GM19463 (cell line): Measurements from ENCODE around the gene WDFY4.

ENCODE experiments used
- ATAC-seq: cut with Tn5 transposase; IDR thresholded peaks from one replicate; pipeline ENCODE4 v1.9.1; 2021; ENCODE audit warnings: mild to moderate bottlenecking, moderate library complexity; ENCODE audit not compliant: unreplicated experiment

The WDFY4 gene

DNA sequence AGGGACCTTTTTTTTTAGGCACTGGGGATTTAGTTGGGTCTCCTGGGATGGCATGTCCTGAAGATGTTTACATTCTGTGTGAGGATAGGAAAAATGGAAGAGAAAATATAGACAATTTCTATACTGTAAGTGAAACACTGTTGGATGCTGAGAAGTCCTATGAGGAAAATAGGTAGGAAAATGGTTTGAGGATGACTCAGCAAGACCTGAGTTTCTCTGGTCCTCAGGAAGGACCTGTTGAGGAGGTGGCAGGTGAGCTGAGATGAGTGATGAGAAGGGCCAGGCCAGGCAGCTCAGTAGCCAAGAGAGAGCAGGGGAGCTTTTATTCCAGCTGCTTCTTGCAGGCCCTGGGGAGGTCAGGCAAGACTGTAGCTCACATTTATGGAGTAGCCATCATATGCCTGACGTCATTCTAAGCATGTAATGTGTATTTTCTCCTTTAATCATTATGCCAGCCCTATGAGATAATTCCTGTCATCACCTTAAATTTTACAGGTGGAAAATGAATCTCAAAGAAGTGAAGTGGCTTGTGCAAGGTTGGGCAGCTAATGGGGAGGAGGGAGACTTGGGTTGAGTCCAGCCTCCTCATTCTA, 274.0 kb downstream of the WDFY4 start:
- no peak for ATAC-seq

DNA sequence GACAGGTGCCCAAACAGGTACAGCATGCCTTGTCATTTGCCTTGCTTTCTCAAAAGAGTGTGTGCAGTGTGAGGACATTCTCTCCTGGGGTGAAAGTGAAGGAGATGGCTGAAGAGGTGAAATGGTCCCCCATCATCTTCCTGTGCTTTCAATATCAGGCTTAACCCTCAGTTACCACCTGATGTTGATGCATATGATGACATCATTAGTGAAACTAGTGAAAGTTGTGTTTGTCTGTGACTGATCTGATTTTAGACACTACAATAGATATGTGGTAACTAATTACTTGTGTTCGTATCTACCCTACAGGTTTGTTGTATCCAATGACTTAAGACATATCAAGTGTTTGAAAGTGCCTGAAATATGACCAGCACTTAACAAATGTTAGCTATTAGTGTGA, 279.4 kb downstream of the WDFY4 start:
- no peak for ATAC-seq

DNA sequence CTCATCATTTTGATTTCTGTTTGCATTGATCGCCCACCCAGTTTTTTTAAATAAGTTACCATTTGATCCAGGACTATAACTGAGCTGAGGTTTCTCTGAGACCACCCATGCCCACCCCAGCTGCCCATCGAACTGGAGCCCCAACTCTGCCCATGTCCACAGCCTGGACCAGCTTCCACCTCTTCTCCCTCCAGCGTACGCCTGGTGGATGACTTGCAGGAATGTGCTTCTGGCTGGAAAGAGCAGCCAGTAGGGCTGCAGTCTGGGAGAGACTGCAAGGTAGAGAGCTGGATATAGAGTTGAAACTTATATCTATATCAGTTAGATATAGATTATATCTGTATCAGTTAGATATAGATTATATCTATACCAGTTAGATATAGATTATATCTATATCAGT, 280.8 kb downstream of the WDFY4 start:
- ATAC-seq: no peak

DNA sequence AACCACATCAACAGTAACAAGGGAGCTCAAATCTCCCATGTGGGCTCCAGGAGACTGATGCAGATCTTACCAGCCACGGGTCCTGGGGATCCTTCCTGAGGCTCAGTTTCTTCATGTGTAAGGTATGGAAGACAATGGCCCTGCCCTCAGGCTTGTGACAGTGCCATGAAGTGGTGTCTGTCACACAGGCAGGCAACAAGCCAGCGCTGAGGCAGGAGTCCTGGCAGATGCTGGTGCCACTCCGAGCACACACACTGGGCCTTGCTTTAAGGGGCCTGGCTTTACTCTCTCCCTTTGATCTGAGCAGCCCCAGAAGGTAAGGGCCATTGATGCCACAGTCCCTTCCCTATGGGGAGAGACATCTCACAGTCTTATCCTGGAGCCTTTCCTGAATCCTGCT, 283.4 kb downstream of the WDFY4 start:
- ATAC-seq: no peak

DNA sequence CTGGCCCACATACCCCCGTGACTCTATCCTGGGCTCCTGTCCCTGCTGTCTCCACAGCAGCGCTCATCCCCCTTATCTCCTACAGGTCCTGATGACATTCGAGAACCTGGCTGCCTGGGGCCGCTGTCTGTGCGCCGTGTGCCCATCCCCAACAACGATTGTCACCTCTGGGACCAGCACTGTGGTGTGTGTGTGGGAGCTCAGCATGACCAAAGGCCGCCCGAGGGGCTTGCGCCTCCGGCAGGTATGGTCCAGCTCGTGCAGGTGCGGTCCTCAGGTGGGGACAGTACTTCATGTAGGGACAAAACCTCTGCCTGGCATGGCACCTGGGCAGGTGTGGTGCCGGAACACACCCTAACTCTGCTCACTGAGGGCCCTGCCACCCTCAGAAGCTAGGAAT, 285.4 kb downstream of the WDFY4 start:
- ATAC-seq: no peak

DNA sequence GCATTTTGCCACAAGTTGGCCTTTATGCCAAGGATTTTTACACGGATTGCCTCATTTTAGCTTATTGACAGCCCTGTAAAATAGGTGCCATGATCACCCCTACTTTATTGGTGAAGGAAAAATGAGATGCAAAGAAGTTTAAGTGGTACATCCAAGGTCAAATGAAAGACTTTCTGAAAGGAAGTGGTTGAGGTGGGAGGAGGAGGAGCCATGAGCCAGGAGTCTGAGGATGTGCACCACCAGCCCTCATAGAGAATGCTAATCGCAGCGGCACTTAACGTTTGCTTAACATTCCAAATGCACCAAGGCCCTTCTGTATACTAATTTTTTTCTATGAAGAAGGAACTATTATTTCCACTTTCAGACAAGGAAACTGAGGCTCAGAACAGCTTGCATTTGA, 286.0 kb downstream of the WDFY4 start:
- no peak for ATAC-seq

DNA sequence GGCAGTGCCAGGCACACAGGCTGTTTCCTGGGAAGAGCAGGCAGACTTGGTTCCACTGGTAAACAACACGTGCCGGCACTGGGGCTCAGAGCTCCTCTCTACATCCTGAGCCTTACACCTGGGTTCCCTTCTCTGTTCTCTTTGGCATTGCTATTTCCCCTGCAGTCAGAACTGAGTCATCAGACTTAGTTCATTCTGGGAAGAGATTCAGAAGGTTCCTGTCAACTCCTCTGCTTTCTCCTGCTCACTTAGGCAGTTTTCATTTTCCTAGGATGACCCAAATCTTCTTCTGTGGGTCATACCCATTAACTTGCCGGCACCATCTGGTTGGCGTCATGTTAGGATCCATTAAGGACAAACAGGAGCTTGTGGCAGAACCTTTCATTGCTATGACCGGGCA, 288.4 kb downstream of the WDFY4 start:
- ATAC-seq: no peak

DNA sequence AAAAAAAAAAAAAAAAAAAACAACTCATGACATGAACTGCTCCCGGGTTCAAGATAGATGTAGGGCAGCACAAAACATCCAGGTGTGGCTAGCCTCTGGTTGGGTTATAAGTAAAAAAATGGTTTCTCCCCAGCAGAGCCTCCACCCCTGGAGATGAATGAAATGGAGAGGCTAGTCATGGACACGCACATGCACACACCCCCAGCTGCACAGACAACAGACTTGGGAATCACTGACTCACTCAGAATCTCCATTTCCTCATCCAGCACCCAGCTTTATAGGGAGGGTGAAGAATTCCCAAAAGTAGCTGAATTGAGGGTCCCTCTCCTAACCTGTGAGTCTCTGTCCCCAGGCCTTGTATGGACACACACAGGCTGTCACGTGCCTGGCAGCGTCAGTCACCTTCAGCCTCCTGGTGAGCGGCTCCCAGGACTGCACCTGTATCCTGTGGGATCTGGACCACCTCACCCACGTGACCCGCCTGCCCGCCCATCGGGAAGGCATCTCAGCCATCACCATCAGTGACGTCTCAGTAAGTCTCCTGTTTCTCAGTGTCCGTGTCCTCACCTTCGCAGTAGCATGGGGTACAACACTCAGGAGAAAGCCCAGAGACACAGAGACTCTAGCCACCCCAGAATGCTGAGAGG, 290.0 kb downstream of the WDFY4 start:
- no peak for ATAC-seq

DNA sequence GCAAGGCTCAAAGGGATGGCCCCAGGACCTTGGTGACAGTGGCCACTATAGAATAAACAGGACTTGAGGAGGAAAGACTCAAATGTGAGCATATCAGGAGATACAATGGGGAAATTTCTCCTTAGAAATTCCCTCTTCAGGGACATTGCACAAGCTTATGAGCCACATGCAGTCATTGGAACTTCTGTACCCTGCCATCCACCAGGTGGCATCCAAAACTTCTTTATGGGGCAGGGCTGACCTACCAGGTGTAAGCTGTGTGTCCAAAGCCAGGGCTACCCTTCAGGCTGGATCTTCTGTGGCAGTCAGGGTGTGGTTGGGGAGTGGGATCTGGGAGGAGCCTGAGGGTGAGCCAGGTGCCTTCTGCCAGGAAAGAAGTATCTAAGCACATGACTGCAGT, 291.5 kb downstream of the WDFY4 start:
- no peak for ATAC-seq

DNA sequence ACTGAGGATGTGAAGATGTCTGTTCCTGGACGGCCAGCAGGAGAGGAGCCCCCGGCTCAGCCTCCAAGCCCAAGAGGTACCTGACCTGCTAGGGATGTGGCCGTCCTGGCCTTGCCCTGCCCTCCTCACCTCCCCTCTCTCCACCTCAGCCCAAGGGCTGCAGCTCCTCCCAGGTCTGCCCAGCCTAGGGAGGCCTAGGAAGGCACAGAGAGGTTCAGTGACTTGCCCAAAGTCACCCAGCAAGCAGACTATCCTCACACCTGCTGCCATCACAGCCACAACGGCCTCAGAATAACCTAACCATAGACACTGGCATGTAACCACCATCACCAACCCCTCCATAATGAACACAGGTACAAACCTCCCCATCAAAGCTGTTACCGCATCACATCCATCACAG, 293.6 kb downstream of the WDFY4 start:
- ATAC-seq: no peak

DNA sequence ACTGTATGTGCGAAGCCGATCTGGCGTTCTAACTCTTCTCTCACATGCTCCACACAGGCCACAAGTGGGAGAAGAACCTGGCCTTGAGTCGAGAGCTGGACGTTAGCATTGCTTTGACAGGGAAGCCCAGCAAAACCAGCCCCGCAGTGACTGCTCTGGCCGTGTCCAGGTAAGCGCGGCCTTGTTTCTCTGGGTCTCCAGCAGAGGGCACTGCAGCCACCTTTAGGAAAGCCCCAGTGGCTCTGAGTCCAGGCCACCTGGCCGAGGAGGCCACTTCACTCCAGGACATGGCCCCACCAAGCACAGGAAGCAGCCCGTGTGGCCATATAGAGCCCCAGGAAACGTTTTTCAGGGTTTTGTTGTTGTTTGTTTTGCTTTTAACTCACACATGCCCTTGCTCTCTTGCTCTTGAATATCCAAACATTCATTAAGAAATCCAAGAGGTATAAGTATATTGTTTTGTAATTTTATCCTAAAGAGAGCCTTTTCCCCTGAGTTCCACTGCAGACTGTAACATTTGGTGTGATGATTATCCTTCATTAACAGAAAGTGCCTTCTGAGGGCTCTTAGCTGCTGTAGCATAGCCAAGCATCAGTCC, 296.7 kb downstream of the WDFY4 start:
- ATAC-seq: no peak

DNA sequence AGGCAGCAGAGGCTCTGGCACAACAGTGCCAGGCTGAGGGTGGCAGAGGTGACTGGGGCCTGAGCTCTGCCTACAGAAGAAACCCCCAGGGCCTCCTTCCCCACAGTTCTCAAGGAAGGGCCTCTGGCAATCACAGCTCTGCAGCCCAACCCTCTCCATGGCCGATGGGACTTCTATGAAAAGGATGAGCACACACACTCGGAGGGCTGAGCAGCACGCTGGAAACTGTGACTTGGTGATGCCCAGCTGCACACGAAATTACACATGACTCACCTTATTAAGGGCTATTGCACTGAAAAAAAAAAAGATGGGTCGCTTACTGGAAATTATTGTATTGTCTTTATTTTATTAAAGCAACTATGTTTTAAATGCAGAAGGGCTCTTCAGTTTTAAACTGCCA, 297.9 kb downstream of the WDFY4 start:
- ATAC-seq: no peak

DNA sequence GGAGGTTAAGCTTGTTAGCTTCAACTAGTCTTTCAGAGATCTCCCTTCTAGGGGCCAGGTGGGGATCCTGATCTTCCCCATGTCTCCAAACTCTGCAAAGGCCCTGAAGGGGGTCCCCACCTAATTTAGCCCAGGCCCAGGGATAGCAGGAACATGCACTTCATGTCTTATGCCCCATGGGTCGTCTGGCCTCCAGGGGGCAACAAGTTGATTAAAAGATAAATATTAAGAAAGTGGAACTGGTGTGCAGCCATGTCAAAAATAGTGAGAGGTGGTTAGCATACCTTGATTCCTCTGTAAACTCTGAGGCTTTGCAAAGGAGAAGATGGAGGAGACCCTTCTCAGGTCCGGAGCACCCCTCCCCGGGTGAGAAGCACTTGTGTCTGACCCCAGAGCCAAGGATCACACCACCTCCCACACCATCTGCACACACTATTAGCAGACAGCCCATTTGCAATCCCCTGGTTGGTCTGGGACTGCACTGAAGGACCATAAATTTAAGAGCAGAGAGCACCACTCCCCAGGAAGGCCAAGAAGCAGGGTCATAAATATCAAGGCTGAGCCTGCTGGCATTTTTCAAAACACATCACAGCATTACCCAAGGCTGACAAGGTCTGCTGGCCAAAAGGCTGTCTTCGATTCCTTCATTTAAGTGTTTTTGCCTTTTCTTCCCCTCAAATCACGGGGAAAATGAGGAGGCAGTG, 299.1 kb downstream of the WDFY4 start:
- no peak for ATAC-seq

DNA sequence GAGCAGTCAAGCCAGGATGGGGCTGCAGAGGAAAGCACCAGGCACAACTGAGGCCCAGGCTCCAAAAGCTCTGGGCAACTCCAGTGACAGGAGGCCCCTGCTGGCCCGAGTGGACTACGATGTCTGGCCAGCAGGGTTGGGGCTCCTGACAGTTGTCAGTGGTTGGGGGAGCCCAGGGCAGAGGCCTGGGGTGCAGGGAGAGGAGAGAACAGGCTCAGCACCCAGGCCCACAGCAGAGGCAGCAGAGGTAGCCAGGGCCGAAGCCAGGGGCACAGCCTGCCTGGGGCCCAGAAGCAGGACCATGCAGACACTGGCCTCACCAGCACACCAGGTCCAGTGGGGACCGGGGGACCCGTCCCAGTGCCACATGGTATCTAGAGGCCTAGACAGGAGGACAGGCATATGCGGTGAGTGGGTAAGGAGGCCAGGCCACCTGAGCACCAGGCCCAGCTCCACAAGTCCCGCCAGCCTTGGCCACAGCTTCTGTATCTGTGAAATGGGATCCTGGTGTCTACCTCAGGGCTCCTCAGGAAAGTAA, 301.0 kb downstream of the WDFY4 start:
- no peak for ATAC-seq

DNA sequence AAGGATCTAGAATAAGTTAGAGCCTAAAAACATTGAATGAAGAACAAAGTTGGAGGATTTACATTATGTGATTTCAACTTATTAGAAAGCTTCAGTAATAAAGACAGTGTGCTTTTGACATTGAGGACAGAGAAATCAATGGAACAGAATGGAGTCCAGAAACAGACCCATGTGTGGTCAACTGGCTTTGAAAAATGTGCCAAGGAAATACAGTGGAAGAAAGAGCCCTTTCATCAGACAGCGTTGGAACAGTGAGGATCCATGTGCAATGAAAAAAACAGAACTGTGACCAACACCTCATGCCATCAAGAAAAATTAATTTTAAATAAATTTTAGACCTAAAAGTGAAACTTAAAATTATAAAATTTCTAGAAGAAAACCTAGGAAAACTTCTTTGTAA, 305.6 kb downstream of the WDFY4 start:
- ATAC-seq: no peak

DNA sequence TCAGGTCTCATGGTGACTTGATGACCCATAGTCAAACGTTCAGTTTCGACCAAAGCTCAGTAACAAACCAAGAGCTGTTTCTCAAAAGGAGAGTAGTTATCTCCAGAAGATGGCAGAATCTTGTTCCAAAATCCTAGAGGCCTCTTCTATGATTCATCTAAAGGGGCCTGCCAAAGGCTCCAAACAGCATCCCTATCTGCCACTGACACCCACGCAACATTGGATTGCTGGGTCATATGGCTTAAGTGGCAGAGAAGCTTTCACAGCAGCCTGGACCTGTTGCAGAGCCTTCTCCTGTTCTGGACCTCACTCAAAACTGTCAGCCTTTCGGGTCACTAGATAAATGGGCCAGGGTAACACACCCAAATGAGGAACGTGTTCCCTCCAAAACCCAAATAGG, 309.0 kb downstream of the WDFY4 start:
- no peak for ATAC-seq

DNA sequence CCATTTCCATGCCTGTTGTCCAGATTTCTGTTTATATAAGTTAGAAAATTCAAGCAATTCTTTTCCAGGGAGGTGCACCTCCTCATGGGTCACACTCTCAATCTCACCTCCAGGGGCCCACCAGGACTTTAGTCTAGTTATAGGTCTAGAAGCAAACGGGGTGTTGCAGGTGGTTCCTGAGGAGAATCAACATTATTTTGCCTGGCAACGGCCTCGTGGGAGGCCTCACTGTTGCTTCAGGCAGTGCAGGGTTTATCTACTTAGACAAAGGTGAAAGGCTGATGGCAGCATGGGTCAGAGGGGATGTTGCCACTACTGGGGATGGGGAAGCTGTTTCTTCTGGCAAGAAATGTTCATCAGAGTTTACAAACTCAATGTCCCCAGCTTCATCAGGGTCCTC, 311.7 kb downstream of the WDFY4 start:
- no peak for ATAC-seq

DNA sequence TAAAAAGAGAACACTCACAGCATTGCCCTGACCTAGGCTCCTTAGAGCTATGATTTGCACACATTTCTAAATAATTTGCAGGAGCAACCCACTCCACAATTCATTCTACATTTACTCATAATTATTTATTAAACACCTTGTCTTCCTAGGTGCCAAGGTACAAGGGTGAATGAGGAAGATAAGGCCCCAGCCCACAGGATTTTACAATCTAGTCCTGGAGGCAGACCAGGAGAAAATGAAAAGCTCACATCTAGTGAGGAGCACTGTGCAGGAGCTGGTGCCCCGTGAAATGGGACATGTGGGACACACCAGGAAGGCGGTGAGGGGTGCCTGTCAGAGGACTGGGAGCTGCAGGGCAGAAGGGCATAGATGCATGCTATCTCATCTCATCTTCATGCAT, 314.7 kb downstream of the WDFY4 start:
- no peak for ATAC-seq

DNA sequence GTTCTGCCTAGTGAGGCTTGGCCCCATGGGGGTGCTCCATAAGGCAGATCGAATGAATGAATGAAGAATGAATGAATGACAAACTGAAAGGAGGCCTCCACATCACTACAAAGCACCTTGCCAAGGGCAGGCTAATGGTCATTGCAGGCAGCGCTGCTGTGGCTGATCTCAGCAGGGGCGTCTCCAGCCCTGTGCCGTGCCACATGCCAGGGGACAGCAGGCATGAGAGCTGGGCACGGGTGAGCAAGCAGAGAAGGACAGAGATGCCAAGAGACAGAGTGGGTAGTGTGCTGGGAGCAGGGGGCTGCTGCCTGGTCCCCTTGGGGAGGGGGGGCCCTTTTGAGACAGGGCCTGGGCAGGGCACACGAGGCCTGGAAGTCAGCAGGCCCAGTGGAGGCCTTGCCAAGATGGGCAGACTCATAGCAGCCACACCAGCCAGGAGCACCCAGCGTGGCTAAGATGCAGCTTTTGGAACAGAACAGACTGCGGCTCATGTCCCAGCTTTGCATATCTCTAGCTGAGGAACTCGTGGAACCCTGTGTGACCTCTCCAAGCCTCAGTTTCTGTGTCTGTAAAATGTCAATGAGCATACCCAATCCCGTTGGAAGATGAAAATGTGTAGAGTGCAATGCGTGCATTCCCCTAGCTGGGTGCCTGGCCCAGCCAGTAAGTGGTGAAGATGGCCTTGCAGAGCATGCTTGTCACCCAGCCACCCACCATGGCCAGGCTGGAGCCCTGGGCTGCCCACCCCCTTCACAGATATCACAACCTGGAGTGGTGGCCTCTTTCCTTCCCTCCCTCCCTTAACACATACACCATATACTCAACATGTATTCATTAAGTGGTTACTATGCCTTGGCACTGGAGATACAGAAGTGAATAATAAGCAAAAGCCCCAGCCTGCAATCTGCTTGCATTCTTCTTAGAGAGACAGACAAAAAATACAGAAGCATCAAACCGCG, 316.0 kb downstream of the WDFY4 start:
- ATAC-seq: no peak

DNA sequence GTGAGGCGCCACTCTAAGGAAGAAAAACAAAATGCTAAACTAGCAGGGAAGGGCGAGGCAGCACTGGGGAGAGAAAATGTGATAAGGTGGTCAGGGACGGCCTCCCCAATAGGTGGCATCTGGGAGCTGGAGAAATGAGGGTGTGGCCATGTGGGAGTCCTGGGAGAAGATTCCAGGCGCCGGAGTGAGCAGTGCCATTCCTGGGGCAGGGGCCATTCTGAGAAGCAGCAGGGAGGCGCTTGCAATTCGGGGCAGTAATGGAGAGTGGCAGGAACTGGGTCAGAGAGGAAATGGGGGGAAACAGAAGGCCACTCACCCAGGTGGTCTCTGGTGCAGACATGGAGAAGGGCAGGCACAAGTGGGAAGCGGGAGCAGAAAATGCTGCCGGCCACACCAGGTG, 316.7 kb downstream of the WDFY4 start:
- no peak for ATAC-seq
